Neutrophil (primary cell): ENCODE measurements around the gene TOLLIP.

Source experiments
- H3K27ac ChIP-seq: fragments of 200-600 bp; sonication (generic); 2 replicates; pipeline ENCODE4 v1.5.1; 2016; ENCODE audit warnings: mild to moderate bottlenecking, moderate library complexity
- H3K27me3 ChIP-seq: fragments of 200-600 bp; sonication (generic); 2 replicates; pipeline ENCODE4 v1.6.0; 2016; ENCODE audit warnings: mild to moderate bottlenecking
- H3K36me3 ChIP-seq: fragments of 200-600 bp; sonication (generic); 2 replicates; pipeline ENCODE4 v1.5.1; 2017
- H3K4me1 ChIP-seq, 2 experiments: fragments of 200-600 bp in 1 of 2; sonication (generic) in 1 of 2; 1 replicate in 1 of 2; 2 replicates in 1 of 2; pipeline versions ENCODE4 v1.5.1 to v1.6.1; 2013 to 2016; ENCODE audit warnings: low read depth in 1 of 2, low read length in 1 of 2, mild to moderate bottlenecking in 1 of 2, moderate library complexity in 1 of 2; ENCODE audit not compliant: control insufficient read depth in 1 of 2, insufficient read depth in 1 of 2
- H3K4me3 ChIP-seq, 2 experiments: fragments of 200-600 bp in 1 of 2; sonication (generic) in 1 of 2; 1 replicate in 1 of 2; 2 replicates in 1 of 2; pipeline ENCODE4 v1.5.1; 2013 to 2016; ENCODE audit warnings: low read depth in 1 of 2, low read length in 1 of 2, mild to moderate bottlenecking in 1 of 2, moderate library complexity in 1 of 2
- H3K9me3 ChIP-seq: fragments of 200-600 bp; sonication (generic); 2 replicates; pipeline ENCODE4 v1.5.1; 2016
- TF ChIP-seq, protein P1 (sequence below): fragments of 200-600 bp; sonication (generic); IDR thresholded peaks from 2 replicates; pipeline ENCODE4 v1.5.1; 2016; ENCODE audit warnings: antibody characterized with exemption

TOLLIP gene

DNA sequence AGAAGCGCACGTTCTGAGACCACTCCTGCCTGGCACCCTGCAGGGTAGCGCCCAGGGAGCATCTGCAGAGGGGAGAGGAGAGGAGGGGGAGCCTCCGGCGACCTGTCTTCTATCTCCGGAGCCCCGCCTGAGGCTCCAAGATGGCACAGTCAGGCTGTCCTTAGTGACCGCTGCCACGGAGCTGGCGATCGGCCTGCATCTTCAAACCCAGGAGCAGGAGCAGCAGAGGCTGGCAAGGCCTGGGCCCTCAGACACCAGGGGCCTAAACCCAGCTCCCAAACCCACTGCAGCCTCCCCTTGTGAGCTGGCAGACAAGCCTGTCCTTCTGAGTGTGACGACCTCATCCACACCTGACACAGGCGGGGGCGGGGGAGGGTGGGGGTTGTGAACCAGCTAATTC lies 34.9 kb downstream of the TOLLIP start:
- Histone ChIP-seq H3K9me3 (no peaks in the 10 kb centered on the region), H3K4me1 (no peaks in the 10 kb centered on the region), H3K36me3 (peaks cover 70% of the 10 kb centered on the region), H3K27me3 (no peaks in the 10 kb centered on the region), H3K27ac (no peak overlapping the region), H3K4me3 (no peak overlapping the region)
- TF ChIP-seq, protein P1, sequence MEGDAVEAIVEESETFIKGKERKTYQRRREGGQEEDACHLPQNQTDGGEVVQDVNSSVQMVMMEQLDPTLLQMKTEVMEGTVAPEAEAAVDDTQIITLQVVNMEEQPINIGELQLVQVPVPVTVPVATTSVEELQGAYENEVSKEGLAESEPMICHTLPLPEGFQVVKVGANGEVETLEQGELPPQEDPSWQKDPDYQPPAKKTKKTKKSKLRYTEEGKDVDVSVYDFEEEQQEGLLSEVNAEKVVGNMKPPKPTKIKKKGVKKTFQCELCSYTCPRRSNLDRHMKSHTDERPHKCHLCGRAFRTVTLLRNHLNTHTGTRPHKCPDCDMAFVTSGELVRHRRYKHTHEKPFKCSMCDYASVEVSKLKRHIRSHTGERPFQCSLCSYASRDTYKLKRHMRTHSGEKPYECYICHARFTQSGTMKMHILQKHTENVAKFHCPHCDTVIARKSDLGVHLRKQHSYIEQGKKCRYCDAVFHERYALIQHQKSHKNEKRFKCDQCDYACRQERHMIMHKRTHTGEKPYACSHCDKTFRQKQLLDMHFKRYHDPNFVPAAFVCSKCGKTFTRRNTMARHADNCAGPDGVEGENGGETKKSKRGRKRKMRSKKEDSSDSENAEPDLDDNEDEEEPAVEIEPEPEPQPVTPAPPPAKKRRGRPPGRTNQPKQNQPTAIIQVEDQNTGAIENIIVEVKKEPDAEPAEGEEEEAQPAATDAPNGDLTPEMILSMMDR: no peak

DNA sequence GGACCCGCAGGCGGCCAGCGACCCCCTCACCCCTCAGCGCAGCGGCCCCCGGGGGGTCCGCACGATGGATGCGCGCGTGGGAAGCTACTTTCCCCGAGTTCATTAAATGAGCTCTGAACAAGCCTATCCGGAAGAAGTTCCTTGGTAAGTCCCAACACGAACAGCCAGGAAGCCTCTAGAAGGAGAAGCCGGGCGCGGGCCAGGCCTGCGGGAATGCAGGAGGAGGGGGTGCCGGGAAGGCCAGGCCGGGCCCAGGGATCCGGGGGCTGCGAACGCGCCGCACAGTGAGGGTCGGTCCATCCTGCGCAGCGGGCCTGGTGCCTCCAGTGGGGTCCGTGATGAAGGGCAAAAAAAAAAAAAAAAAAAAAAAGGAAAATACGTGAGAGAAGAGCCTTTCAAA lies 36.9 kb downstream of the TOLLIP start:
- TF ChIP-seq, protein P1: no peak
- no peaks in the 10 kb centered on the region for H3K4me1 ChIP-seq
- no peaks in the 10 kb centered on the region for H3K9me3 ChIP-seq
- H3K4me3 ChIP-seq: no peak overlapping the region
- H3K27ac ChIP-seq: no peak overlapping the region
- no peaks in the 10 kb centered on the region for H3K27me3 ChIP-seq
- H3K36me3 ChIP-seq: peaks cover 50% of the 10 kb centered on the region

DNA sequence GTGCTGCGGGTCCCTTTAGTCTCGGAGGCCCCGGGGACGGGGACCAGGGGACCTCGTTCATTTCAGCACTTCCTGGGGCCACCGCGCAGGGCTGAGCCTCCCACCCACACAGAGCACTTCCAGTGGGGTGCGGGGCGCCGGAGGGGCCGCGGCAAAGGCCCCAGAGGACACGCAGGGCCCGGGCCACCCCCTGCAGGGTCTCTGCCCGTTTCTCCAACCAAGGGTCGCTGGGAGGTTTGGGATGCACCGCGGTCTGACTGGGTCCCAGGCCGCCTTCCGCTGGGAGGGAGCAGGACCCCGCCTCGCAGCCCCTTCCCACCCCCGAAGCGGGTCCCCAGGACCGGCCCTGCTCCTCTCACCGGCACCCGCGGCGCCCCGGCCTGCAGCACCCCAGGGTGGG lies 37.5 kb downstream of the TOLLIP start:
- H3K36me3 ChIP-seq: peaks cover 44% of the 10 kb centered on the region
- no peaks in the 10 kb centered on the region for H3K4me1 ChIP-seq
- H3K27me3 ChIP-seq: no peaks in the 10 kb centered on the region
- no peak overlapping the region for H3K27ac ChIP-seq
- H3K9me3 ChIP-seq: no peaks in the 10 kb centered on the region
- no peak overlapping the region for H3K4me3 ChIP-seq
- TF ChIP-seq, protein P1: no peak

DNA sequence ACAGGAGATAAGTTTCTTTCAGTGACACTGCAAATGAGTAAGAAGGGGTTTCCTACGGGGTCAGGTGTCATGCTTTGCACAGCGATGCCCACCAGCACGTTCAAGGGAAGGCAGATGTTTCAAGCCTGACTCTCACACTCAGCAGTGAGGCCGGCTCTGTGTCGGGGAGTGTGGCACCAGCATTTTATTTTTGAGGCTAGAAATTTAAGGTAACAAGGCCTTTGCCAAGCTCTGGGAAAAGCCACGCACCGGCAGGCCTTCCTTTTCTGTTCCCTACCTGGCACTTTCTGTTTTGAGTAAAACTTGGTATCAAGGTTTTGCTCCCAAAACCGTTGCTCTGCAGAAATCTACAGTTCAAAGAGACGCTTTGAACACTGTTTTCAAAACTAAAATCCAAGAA lies 38.0 kb downstream of the TOLLIP start:
- Histone ChIP-seq H3K27ac (no peak overlapping the region), H3K4me3 (no peak overlapping the region), H3K4me1 (no peaks in the 10 kb centered on the region), H3K27me3 (no peaks in the 10 kb centered on the region), H3K9me3 (no peaks in the 10 kb centered on the region), H3K36me3 (peaks cover 39% of the 10 kb centered on the region)
- TF ChIP-seq, protein P1: no peak

- TF ChIP-seq, protein P1: no peak
- Histone ChIP-seq H3K9me3 (no peaks in the 10 kb centered on the region), H3K36me3 (peaks cover 35% of the 10 kb centered on the region), H3K27me3 (no peaks in the 10 kb centered on the region), H3K27ac (no peak overlapping the region), H3K4me1 (no peaks in the 10 kb centered on the region), H3K4me3 (no peak overlapping the region)
Observed at GRCh38 chr11:1271002-1271401, 38.4 kb downstream of the TOLLIP start.

- H3K36me3 ChIP-seq: peaks cover 30% of the 10 kb centered on the region
- H3K4me1 ChIP-seq: no peaks in the 10 kb centered on the region
- no peak overlapping the region for H3K4me3 ChIP-seq
- no peaks in the 10 kb centered on the region for H3K27me3 ChIP-seq
- TF ChIP-seq, protein P1: no peak
- H3K9me3 ChIP-seq: no peaks in the 10 kb centered on the region
- no peak overlapping the region for H3K27ac ChIP-seq
Observed at GRCh38 chr11:1270476-1270875, 39.0 kb downstream of the TOLLIP start.
